Keratinocyte (primary cell): ENCODE data around the gene ZCCHC18. TPM values are rescaled to one million over a fixed set of nuclear protein-coding genes. Genes with fewer than 3 reads are reported as not detected.

Experiments
- DNase-seq: peaks from one replicate; pipeline ENCODE4 v3.0.0-alpha.2; 2011; ENCODE audit warnings: low read depth, missing footprints, low spot score
- FAIRE-seq: peaks from 2 replicates; lab custom pipeline; 2011; peaks lifted over from hg19 to GRCh38; lab: Jason Lieb, UNC
- H2AFZ ChIP-seq: 2 replicates; pipeline ENCODE4 v1.6.0; 2012; ENCODE audit warnings: low read length, control low read depth, inconsistent platforms; ENCODE audit not compliant: control insufficient read depth
- H3K27ac ChIP-seq: 2 replicates; pipeline ENCODE4 v1.5.1; 2011; ENCODE audit warnings: low read length; ENCODE audit not compliant: control insufficient read depth, insufficient read depth
- H3K27me3 ChIP-seq: 3 replicates; pipeline ENCODE4 v1.6.0; 2011; ENCODE audit warnings: low read length; ENCODE audit not compliant: control insufficient read depth, insufficient read depth; ENCODE audit errors: extremely low read depth
- H3K36me3 ChIP-seq, 2 experiments: 2 replicates in 1 of 2; 3 replicates in 1 of 2; pipeline ENCODE4 v1.5.1; 2011; ENCODE audit warnings: low read length in 2 of 2, mild to moderate bottlenecking in 1 of 2; ENCODE audit not compliant: control insufficient read depth in 2 of 2, insufficient read depth in 2 of 2; ENCODE audit errors: extremely low read depth in 1 of 2
- H3K4me1 ChIP-seq: 3 replicates; pipeline ENCODE4 v1.5.1; 2011; ENCODE audit warnings: low read length; ENCODE audit not compliant: control insufficient read depth, insufficient read depth; ENCODE audit errors: extremely low read depth
- H3K4me2 ChIP-seq: 3 replicates; pipeline ENCODE4 v1.6.0; 2011; ENCODE audit warnings: low read depth, low read length; ENCODE audit not compliant: control insufficient read depth, insufficient read depth; ENCODE audit errors: extremely low read depth
- H3K4me3 ChIP-seq, 3 experiments: fragments of 200-600 bp in 1 of 3; sonication (generic) in 1 of 3; 2 replicates in 2 of 3; 3 replicates in 1 of 3; pipeline ENCODE4 v1.5.1; 2011 to 2016; ENCODE audit warnings: low read length in 3 of 3, mild to moderate bottlenecking in 3 of 3, control low read depth in 2 of 3, inconsistent platforms in 1 of 3, low read depth in 1 of 3, mixed read lengths in 1 of 3, mixed run types in 1 of 3, moderate library complexity in 1 of 3; ENCODE audit not compliant: control insufficient read depth in 2 of 3, insufficient read depth in 2 of 3; ENCODE audit errors: extremely low read depth in 1 of 3
- H3K79me2 ChIP-seq: 2 replicates; pipeline ENCODE4 v1.6.0; 2012; ENCODE audit warnings: low read length; ENCODE audit not compliant: control insufficient read depth, insufficient read depth
- H3K9ac ChIP-seq: 3 replicates; pipeline ENCODE4 v1.6.0; 2011; ENCODE audit warnings: low read length; ENCODE audit not compliant: control insufficient read depth, insufficient read depth; ENCODE audit errors: extremely low read depth
- H3K9me1 ChIP-seq: 3 replicates; pipeline ENCODE4 v1.6.0; 2011; ENCODE audit warnings: low read length; ENCODE audit not compliant: control insufficient read depth, insufficient read depth; ENCODE audit errors: extremely low read depth
- H3K9me3 ChIP-seq: 2 replicates; pipeline ENCODE4 v1.5.1; 2012; ENCODE audit warnings: low read depth, low read length; ENCODE audit not compliant: control insufficient read depth
- H4K20me1 ChIP-seq: 3 replicates; pipeline ENCODE4 v1.6.0; 2011; ENCODE audit warnings: low read length; ENCODE audit not compliant: control insufficient read depth, insufficient read depth; ENCODE audit errors: extremely low read depth
- CTCF ChIP-seq, 3 experiments: IDR thresholded peaks in 1 of 3; conservative IDR thresholded peaks in 1 of 3; optimal IDR thresholded peaks in 1 of 3; 2 replicates in 2 of 3; 3 replicates in 1 of 3; pipeline versions ENCODE3 to v1.5.1; 2011; ENCODE audit warnings: low read length in 3 of 3, mild to moderate bottlenecking in 3 of 3, moderate library complexity in 2 of 3, control low read depth in 1 of 3, inconsistent platforms in 1 of 3; ENCODE audit not compliant: insufficient read depth in 2 of 3; ENCODE audit errors: extremely low read depth in 1 of 3
- EZH2 ChIP-seq: IDR thresholded peaks from one replicate; pipeline ENCODE4 v1.6.1; 2012; ENCODE audit warnings: inconsistent platforms, mild to moderate bottlenecking, low read length, moderate library complexity
- dilution Hi-C: fragments of 300-500 bp; cut with MboI; formaldehyde crosslinking; loops from one replicate; pipeline ENCODE4 v1.7.0; 2020; ENCODE audit warnings: low sequenced_read_pairs; ENCODE audit not compliant: extremely low pct_ligation_motif_present
- polyA plus RNA-seq, 5 experiments: library from polyadenylated mRNA; depleted of rRNA in 3 of 5; stranded (reverse) in 3 of 5; stranded (forward) in 1 of 5; unstranded in 1 of 5; fragments of >200 nt; gene quantifications; 1 replicate in 1 of 5; 2 replicates in 3 of 5; 3 replicates in 1 of 5; pipeline versions ENCODE4 v1.2.1 to v1.2.3, GENCODE V29; 2011 to 2012; ENCODE audit warnings: missing spikeins in 2 of 5, low read depth in 1 of 5, low replicate concordance in 1 of 5

ZCCHC18 gene
- polyA plus RNA-seq, 1 donor (not counting 4 experiments of a cell fraction or from before 2014, with no cell fraction given): not detected

GRCh38 chrX:104113222-104113965 lies 1.1 kb downstream of the ZCCHC18 start:
- Histone ChIP-seq H3K79me2 (no peaks in the 10 kb centered on the region), H2AFZ (no peak overlapping the region), H3K4me1 (no peaks in the 10 kb centered on the region), H3K4me2 (peak overlapping the region; percentile 39), H4K20me1 (no peaks in the 10 kb centered on the region), H3K27me3 (peaks cover 16% of the 10 kb centered on the region), H3K36me3 (no peaks in the 10 kb centered on the region), H3K9ac (no peak overlapping the region), H3K9me1 (no peaks in the 10 kb centered on the region), H3K4me3 (peak overlapping the region in 1 of 3 experiments; percentile 56), H3K9me3 (no peaks in the 10 kb centered on the region), H3K27ac (no peak overlapping the region)
- dilution Hi-C loops: no loop called here
- TF ChIP-seq CTCF (optimal IDR thresholded peaks at IDR 0.05 in 1 of 3, IDR thresholded peaks at IDR 0.05 in 1 of 3, conservative IDR thresholded peaks at IDR 0.05 in 1 of 3; ENCODE audit: extremely low read depth in 1 of 3, insufficient read depth in 2 of 3, low read length in 3 of 3) (peak; percentile 26 to 44 (median 43)), EZH2 (no peak)
- DNase-seq (no peak), FAIRE-seq (peak; percentile 13)

GRCh38 chrX:104117759-104118158 lies 5.4 kb downstream of the ZCCHC18 start:
- Histone ChIP-seq H3K4me3 (no peak overlapping the region), H3K36me3 (no peaks in the 10 kb centered on the region), H3K27ac (no peak overlapping the region), H3K79me2 (no peaks in the 10 kb centered on the region), H3K4me1 (no peaks in the 10 kb centered on the region), H3K9me1 (no peaks in the 10 kb centered on the region), H3K9me3 (no peaks in the 10 kb centered on the region), H3K27me3 (peaks cover 6% of the 10 kb centered on the region), H2AFZ (no peak overlapping the region), H4K20me1 (no peaks in the 10 kb centered on the region), H3K9ac (no peak overlapping the region), H3K4me2 (no peak overlapping the region)
- dilution Hi-C loops: no loop called here
- TF ChIP-seq EZH2: no peak
- TF ChIP-seq CTCF (optimal IDR thresholded peaks at IDR 0.05 in 1 of 3, IDR thresholded peaks at IDR 0.05 in 1 of 3, conservative IDR thresholded peaks at IDR 0.05 in 1 of 3; ENCODE audit: extremely low read depth in 1 of 3, insufficient read depth in 2 of 3, low read length in 3 of 3): no peak
- no peak for FAIRE-seq
- DNase-seq: no peak
